Fibroblast of peridontal ligament (primary cell): ENCODE results near the gene CLSTN1.
"Not testable (repeated sequence)": the region's sequence is repeated elsewhere in the genome, so short reads cannot be mapped to it uniquely, and the experiment has no call there.

Experiments
- DNase-seq: peaks from one replicate; pipeline ENCODE4 v3.0.0-alpha.2; 2010; ENCODE audit errors: extremely low read depth

Gene CLSTN1

GRCh38 chr1:9825093-9826074, 1.6 kb upstream of the CLSTN1 start:
- DNase-seq = peak; percentile 48

GRCh38 chr1:9824702-9825089, 931 bp upstream of the CLSTN1 start:
- DNase-seq = no peak

- DNase-seq = no peak
These were observed 147 bp downstream of the CLSTN1 start for GRCh38 chr1:9823693-9823942.

- DNase-seq = no peak
These were observed 670 bp downstream of the CLSTN1 start for GRCh38 chr1:9822897-9823692.

GRCh38 chr1:9822490-9822889, 1.3 kb downstream of the CLSTN1 start:
- DNase-seq = peak; percentile 33

- DNase-seq = no peak
These were observed 2.1 kb downstream of the CLSTN1 start for GRCh38 chr1:9821710-9822109.

- no peak for DNase-seq
These were observed 3.2 kb downstream of the CLSTN1 start for GRCh38 chr1:9820521-9820920.

GRCh38 chr1:9817734-9818133, 6.0 kb downstream of the CLSTN1 start:
- no peak for DNase-seq

GRCh38 chr1:9816199-9816598, 7.6 kb downstream of the CLSTN1 start:
- peak; percentile 93 for DNase-seq

- peak; percentile 9 for DNase-seq
These were observed 8.6 kb downstream of the CLSTN1 start for GRCh38 chr1:9815150-9815549.

GRCh38 chr1:9814619-9815018, 9.1 kb downstream of the CLSTN1 start:
- DNase-seq = no peak

GRCh38 chr1:9811239-9811966, 12.4 kb downstream of the CLSTN1 start:
- DNase-seq = no peak

GRCh38 chr1:9809100-9809510, 14.7 kb downstream of the CLSTN1 start:
- DNase-seq = no peak

- DNase-seq = no peak
These were observed 15.3 kb downstream of the CLSTN1 start for GRCh38 chr1:9808459-9808858.

- DNase-seq = no peak
These were observed 16.2 kb downstream of the CLSTN1 start for GRCh38 chr1:9807541-9807940.

GRCh38 chr1:9805972-9806371, 17.8 kb downstream of the CLSTN1 start:
- not testable (repeated sequence) for DNase-seq

- DNase-seq = no peak
These were observed 18.7 kb downstream of the CLSTN1 start for GRCh38 chr1:9805006-9805508.

GRCh38 chr1:9803003-9803918, 20.5 kb downstream of the CLSTN1 start:
- DNase-seq = peak; percentile 45

GRCh38 chr1:9801909-9802308, 21.9 kb downstream of the CLSTN1 start:
- DNase-seq = no peak

GRCh38 chr1:9798236-9799130, 25.3 kb downstream of the CLSTN1 start:
- peak; percentile 97 for DNase-seq
